ENCODE data around the gene C1R. TPM values are rescaled to one million over a fixed set of nuclear protein-coding genes. Genes with fewer than 3 reads are reported as not detected.
A peak's percentile ranks its signal among the peaks of the same experiment; 100 is the strongest.

Gene C1R
- total RNA-seq, result 1.7 and 2.0 TPM in 2 replicates

DNA sequence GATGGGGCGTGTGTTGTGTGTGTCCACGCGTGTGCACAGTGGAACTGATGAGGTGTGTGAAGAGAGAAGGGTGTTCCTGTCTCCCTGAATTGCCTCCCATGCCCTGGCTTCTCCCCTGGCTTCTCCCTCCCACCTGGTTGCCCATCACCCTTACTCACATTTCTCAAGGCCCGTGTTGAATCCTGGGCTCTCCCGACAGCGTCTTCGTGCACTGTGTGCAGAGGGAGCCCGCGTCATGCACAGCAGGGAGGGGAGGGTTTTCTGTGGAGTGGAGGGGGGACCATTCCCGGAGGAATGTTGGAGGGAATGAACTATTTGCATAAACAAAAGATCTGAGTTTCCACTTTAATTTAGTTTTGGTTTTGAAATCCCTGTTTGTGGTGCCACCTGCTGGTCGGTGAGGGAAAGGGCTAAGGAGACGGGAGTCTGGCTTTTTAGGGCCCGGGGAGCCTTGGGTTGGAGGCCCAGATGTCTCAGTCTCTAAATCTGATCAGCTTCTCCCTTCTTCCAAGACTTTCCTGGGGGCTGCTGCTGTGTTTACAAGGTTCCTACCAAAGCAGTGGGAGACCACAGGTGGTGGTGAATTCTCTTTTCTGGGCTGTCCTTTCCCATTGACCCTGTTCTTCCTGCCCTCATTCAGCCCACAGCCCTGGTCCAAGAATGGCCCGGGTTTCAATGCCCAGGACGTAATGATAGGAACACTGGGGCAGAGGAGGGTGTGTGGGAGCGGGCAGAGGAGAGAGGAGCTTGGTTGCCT is at the start of gene C1R:
TSS of gene C1R (minus strand) at position 217 of the 757 bp plus-strand sequence. CDS start at position 160, 57 bp downstream.
- Mint-ChIP-seq H3K27ac (peak within 1 kb of the TSS; percentile 0), H3K4me3 (peak within 1 kb of the TSS; percentile 80), H3K36me3 (ENCODE audit: low read depth) (no peaks in the 10 kb centered on the region), H3K9me3 (no peaks in the 10 kb centered on the region), H3K4me1 (ENCODE audit: low read depth) (peaks cover 8% of the 10 kb centered on the region), H3K27me3 (ENCODE audit: insufficient read depth) (peaks cover 6% of the 10 kb centered on the region)
- DNase-seq (ENCODE audit: low spot score), result peak; percentile 51
- intact Hi-C loops (cut with micrococcal nuclease), result loop anchor here (1.0 to 5.0 kb wide), 6 partner anchors 16 to 168 kb away; partner anchors contain the start of genes C12orf57, EMG1, LPCAT3 and PHB2

DNA sequence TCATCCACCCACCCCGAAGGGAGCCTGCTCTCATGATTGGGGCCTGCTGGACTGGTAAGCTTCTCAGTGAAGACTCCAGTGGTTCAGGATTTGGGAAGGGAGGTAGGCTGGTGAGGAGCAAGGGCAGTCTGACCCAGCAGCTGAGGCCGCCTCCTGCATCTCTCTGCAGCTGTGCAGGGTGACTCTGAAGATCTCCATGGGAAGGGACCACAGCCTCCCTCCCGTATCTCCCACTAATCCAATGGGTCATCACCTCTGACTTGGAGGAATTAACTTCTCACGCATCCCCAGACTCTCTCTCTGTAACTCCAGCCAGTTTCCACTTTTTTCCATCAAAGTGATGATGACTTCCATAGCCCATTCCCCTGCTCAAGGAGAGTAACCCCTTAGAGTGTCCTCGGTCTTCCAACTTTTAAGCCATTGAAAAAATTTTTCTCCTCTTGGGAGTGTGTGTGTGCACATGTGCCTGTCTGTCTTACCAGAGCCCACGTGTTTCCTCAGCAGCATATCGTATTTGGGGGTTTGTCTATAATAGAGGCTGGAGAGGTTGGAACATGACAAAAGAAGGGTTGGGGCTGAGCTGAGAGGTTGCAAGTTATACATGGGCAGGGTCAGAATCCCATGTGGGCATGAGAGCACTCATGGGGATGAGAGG is 49.2 kb upstream of the C1R start:
- intact Hi-C loops (cut with micrococcal nuclease), result loop anchor here (1.0 to 2.0 kb wide), 3 partner anchors 48 to 497 kb away; partner anchors contain the start of gene PEX5
- no peak for DNase-seq (ENCODE audit: low spot score)
- no peaks in the 10 kb centered on the region for H3K9me3 Mint-ChIP-seq
- no peak overlapping the region for H3K27ac Mint-ChIP-seq
- H3K4me3 Mint-ChIP-seq, result no peak overlapping the region
- H3K27me3 Mint-ChIP-seq (ENCODE audit: insufficient read depth), result no peaks in the 10 kb centered on the region
- H3K36me3 Mint-ChIP-seq (ENCODE audit: low read depth), result peaks cover 53% of the 10 kb centered on the region
- peaks cover 6% of the 10 kb centered on the region for H3K4me1 Mint-ChIP-seq (ENCODE audit: low read depth)

DNA sequence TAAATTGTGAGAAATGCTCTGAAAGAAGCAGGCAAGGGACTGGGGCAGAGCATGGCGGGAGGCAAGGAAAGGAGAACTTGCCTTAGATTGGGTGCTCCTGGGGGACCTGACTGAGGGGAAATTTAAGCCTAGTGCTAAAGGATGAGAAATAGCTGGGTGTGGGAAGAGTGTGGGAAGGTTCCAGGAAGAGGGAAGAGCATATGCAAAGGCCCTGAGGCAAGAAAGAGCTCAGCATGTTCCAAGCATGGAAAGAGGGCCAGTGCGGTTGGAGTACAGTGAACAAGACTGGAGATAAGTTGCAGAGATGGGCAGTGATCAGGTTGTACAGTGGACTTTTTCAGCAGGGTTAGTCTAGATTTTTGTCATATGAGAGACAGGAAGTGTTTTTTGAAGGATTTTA is 47.0 kb upstream of the C1R start:
- H3K9me3 Mint-ChIP-seq, result no peaks in the 10 kb centered on the region
- intact Hi-C loops (cut with micrococcal nuclease), result no loop called here
- no peak for DNase-seq (ENCODE audit: low spot score)
- no peak overlapping the region for H3K27ac Mint-ChIP-seq
- H3K4me3 Mint-ChIP-seq, result no peak overlapping the region
- H3K27me3 Mint-ChIP-seq (ENCODE audit: insufficient read depth), result no peaks in the 10 kb centered on the region
- peaks cover 6% of the 10 kb centered on the region for H3K4me1 Mint-ChIP-seq (ENCODE audit: low read depth)
- peaks cover 63% of the 10 kb centered on the region for H3K36me3 Mint-ChIP-seq (ENCODE audit: low read depth)

DNA sequence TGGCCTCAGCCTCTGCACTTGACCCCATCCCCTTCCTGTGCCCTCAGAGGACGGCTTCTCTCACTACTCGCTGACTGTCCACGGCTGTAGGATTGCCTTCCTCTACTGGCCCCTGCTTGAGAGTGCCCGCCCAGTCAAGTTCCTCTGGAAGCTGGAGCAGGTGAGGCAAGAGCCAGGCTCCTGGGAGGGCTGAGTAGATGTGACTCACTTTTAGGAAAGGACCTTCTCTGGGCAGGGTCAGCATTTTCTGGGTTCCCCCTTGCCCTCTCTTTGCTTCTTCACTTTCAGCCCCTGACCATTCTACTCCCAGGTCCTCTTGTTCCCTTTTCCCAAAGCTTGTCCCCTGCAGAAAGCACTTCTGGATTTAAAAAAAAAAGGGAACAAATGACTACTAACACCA is 45.7 kb upstream of the C1R start:
- Mint-ChIP-seq H3K36me3 (ENCODE audit: low read depth) (peaks cover 67% of the 10 kb centered on the region), H3K9me3 (no peaks in the 10 kb centered on the region), H3K27ac (no peak overlapping the region), H3K4me1 (ENCODE audit: low read depth) (peaks cover 7% of the 10 kb centered on the region), H3K4me3 (no peak overlapping the region), H3K27me3 (ENCODE audit: insufficient read depth) (no peaks in the 10 kb centered on the region)
- no peak for DNase-seq (ENCODE audit: low spot score)
- intact Hi-C loops (cut with micrococcal nuclease), result no loop called here

DNA sequence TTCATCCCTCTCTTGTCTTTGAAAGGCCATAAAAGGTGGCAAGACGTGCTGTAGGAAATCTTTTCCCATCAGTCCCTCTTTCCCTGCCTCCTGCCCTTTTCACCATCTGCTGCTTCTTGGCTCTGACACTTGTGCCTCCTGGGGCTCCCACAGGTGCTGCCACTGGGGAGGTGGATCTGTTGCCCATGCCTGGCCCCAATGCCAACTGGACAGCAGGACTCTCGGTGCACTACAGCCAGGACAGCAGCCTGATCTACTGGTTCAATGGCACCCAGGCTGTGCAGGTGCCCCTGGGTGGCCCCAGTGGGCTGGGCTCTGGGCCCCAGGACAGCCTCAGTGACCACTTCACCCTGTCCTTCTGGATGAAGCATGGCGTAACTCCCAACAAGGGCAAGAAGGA is 44.4 kb upstream of the C1R start:
- no peak overlapping the region for H3K27ac Mint-ChIP-seq
- H3K27me3 Mint-ChIP-seq (ENCODE audit: insufficient read depth), result no peaks in the 10 kb centered on the region
- peaks cover 63% of the 10 kb centered on the region for H3K36me3 Mint-ChIP-seq (ENCODE audit: low read depth)
- H3K4me1 Mint-ChIP-seq (ENCODE audit: low read depth), result peaks cover 20% of the 10 kb centered on the region
- no peaks in the 10 kb centered on the region for H3K9me3 Mint-ChIP-seq
- no peak for DNase-seq (ENCODE audit: low spot score)
- no peak overlapping the region for H3K4me3 Mint-ChIP-seq
- intact Hi-C loops (cut with micrococcal nuclease), result no loop called here

DNA sequence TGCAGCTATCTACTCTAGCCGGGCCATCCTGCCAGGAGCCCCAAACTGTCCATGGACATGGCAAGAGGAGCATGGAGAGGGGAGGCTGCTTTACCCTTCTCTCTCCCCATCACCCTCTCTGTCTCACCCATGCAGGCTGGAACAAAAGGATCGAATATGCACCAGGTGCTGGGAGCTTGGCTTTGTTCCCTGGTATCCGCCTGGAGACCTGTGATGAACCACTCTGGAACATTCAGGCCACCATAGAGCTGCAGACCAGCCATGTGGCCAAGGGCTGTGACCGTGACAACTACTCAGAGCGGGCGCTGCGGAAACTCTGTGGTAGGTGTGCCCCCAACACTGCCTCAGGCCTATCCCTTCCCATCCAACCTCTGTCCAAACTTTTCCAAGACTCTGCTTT is 43.8 kb upstream of the C1R start:
- H3K4me1 Mint-ChIP-seq (ENCODE audit: low read depth), result peaks cover 26% of the 10 kb centered on the region
- H3K9me3 Mint-ChIP-seq, result no peaks in the 10 kb centered on the region
- no peak overlapping the region for H3K4me3 Mint-ChIP-seq
- DNase-seq (ENCODE audit: low spot score), result no peak
- peaks cover 57% of the 10 kb centered on the region for H3K36me3 Mint-ChIP-seq (ENCODE audit: low read depth)
- intact Hi-C loops (cut with micrococcal nuclease), result no loop called here
- H3K27ac Mint-ChIP-seq, result no peak overlapping the region
- H3K27me3 Mint-ChIP-seq (ENCODE audit: insufficient read depth), result no peaks in the 10 kb centered on the region

DNA sequence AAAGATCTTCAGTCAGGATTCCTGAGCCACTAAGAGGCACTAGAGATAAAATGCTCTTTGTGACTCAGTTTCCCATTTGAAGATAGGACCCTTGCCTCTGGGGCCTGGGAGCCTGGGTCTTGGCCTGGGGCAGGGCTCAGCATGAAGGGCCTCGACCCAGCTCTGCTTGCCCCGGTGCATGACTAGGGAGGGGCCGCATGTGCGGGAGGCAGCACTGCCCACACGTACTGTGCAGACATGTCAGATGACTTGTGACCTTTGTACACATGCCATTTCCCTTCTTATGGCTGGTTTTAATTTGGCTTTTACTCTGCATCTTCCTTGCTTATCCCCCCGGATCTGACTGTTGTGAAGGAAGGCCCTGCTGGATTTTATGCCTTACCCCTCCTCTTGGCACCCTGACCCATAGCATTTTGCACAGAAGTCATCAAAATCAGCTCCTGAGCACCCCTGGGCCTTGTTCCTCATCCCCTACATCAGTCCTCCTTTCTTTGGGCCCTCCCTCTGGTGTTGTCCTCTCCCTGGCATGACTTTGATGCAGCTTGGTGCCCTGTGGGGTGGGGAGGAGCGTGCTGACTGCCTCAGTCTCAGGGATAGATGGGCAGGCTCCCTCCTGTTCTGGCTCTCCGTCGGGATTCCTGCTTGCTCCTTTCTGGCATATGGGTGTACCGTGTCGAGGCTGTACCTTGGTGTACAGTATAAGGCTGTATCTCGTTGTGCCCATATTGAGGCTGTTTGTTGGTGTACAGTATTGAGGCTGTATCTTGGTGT is 42.3 kb upstream of the C1R start:
- H3K36me3 Mint-ChIP-seq (ENCODE audit: low read depth), result peaks cover 52% of the 10 kb centered on the region
- H3K9me3 Mint-ChIP-seq, result no peaks in the 10 kb centered on the region
- peaks cover 33% of the 10 kb centered on the region for H3K4me1 Mint-ChIP-seq (ENCODE audit: low read depth)
- intact Hi-C loops (cut with micrococcal nuclease), result loop anchor here (5.0 kb wide), 1 partner anchor 642 kb away; the partner anchor contains the start of genes MRPL51 and NCAPD2
- no peak overlapping the region for H3K4me3 Mint-ChIP-seq
- no peak for DNase-seq (ENCODE audit: low spot score)
- peak overlapping the region; percentile 15 for H3K27ac Mint-ChIP-seq
- no peaks in the 10 kb centered on the region for H3K27me3 Mint-ChIP-seq (ENCODE audit: insufficient read depth)

DNA sequence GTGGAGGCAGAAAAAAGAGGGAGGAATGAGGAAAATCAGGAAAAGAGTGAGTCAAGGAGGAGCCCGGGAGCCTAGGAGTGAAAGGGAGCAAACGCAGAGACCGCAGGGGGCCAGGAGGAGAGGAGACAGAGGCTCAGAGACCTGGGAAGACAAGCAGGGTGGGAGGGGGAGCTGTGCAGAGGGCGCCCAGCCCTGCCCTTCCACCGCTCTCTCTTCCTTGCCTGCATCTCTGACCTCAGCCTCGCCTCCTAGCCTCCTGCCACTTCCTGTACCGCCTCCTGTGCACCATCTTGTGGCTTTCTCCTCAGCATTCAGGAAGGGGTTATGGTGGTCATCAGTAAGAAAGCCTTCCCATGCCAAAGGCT is 39.2 kb upstream of the C1R start:
- H3K4me3 Mint-ChIP-seq, result peak overlapping the region; percentile 96
- H3K9me3 Mint-ChIP-seq, result no peaks in the 10 kb centered on the region
- H3K4me1 Mint-ChIP-seq (ENCODE audit: low read depth), result peaks cover 37% of the 10 kb centered on the region
- no peaks in the 10 kb centered on the region for H3K27me3 Mint-ChIP-seq (ENCODE audit: insufficient read depth)
- peak; percentile 30 for DNase-seq (ENCODE audit: low spot score)
- intact Hi-C loops (cut with micrococcal nuclease), result loop anchor here (1.0 to 5.0 kb wide), 2 partner anchors 18 to 639 kb away; partner anchors contain the start of genes MRPL51 and NCAPD2
- H3K36me3 Mint-ChIP-seq (ENCODE audit: low read depth), result peaks cover 34% of the 10 kb centered on the region
- H3K27ac Mint-ChIP-seq, result peak overlapping the region; percentile 91

DNA sequence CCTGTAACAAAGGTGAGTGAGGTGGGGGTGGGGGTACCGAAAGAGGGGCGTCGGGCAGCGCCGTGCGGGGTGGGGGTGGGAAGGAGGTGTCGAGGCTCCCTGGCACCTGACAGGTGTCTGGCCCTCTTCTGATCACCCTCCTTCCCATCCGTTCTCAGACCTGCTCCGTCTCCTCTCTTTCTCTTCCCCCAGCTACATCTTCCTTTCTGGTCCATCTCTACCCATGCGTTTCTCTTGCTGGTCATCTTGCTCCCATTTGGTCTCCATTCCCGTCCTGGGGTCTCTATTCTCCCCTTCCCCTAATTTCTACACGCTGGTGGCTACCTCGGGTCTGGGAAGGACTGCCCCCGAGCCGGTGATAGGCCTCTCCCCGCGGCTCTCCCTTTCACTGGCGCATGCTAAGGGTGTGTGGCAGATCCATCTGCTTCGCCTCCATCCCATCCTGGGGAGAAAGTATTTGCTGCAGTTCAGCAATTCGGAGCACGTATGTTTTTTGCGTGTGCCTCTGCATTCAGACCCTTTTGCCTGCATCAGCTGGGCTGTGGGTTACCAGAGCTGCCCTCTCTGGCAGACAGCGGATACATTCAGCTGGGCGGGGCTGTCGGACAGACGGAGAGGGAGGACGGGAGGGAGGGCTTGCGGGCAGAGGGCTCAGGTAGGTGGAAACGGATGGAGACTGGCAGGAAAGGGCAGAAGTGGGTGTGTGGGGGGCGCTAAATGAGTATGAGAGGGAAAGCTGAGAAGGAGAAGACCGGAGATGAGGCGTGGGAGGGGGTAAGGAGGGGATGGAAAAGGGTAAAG is 38.7 kb upstream of the C1R start:
- Mint-ChIP-seq H3K27me3 (ENCODE audit: insufficient read depth) (no peaks in the 10 kb centered on the region), H3K4me3 (peak overlapping the region; percentile 96), H3K4me1 (ENCODE audit: low read depth) (peaks cover 37% of the 10 kb centered on the region), H3K27ac (peak overlapping the region; percentile 91), H3K36me3 (ENCODE audit: low read depth) (peaks cover 33% of the 10 kb centered on the region), H3K9me3 (no peaks in the 10 kb centered on the region)
- intact Hi-C loops (cut with micrococcal nuclease), result loop anchor here (1.0 to 5.0 kb wide), 5 partner anchors 18 to 639 kb away; partner anchors contain the start of genes C1RL, LPCAT3, MRPL51 and NCAPD2
- peak; percentile 48 for DNase-seq (ENCODE audit: low spot score)

DNA sequence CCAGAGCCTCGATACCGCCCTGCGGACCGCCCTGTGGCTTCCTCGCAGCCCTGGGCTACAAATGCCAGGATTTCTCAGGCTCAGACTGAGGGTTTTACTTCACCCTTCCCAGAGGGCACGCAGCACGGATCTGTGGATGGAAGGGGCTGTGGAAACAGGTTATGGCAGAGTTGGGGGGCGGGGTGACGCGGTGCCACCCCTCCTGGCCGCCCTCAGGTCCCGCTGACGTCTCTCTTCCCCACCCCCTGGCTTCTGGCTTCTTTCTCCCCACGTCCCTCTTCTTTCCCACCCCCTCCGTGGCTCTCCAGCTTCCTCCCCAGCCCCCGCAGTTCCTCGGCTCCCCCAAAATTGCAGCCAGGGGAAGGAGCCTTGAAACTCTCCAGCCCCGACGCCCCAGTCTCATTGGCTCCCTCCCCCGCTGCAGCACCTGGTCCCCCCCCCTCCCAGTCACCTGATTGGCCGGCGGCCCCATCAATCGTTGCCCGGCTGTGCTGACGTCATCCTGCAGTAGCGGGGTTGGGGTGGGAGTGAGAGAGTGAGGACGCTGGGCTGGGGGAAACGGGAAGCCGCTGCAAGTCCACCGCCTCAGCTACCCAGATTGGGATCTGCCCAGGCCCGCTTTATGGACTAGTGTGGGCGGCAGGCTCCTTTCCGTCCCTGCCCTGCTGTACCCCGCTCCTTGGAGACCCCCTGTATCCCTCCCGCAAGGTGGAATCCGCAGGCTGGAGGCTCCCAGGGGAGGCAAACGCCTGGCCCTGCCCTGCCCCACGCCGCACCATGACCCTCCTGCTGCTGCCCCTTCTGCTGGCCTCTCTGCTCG is 37.8 kb upstream of the C1R start, which contains the start of gene CLSTN3:
TSS of gene CLSTN3 (plus strand) at position 500 of the 820 bp plus-strand sequence. CDS start at position 778, 278 bp downstream.
- H3K9me3 Mint-ChIP-seq, result no peaks in the 10 kb centered on the region
- H3K27ac Mint-ChIP-seq, result peak within 1 kb of the TSS; percentile 91
- intact Hi-C loops (cut with micrococcal nuclease), result loop anchor here (1.0 to 5.0 kb wide), 4 partner anchors 21 to 638 kb away; partner anchors contain the start of genes C1RL, LPCAT3, MRPL51 and NCAPD2
- H3K36me3 Mint-ChIP-seq (ENCODE audit: low read depth), result peaks cover 28% of the 10 kb centered on the region
- peaks cover 37% of the 10 kb centered on the region for H3K4me1 Mint-ChIP-seq (ENCODE audit: low read depth)
- H3K4me3 Mint-ChIP-seq, result peak within 1 kb of the TSS; percentile 96
- DNase-seq (ENCODE audit: low spot score), result peak; percentile 84
- H3K27me3 Mint-ChIP-seq (ENCODE audit: insufficient read depth), result no peaks in the 10 kb centered on the region

DNA sequence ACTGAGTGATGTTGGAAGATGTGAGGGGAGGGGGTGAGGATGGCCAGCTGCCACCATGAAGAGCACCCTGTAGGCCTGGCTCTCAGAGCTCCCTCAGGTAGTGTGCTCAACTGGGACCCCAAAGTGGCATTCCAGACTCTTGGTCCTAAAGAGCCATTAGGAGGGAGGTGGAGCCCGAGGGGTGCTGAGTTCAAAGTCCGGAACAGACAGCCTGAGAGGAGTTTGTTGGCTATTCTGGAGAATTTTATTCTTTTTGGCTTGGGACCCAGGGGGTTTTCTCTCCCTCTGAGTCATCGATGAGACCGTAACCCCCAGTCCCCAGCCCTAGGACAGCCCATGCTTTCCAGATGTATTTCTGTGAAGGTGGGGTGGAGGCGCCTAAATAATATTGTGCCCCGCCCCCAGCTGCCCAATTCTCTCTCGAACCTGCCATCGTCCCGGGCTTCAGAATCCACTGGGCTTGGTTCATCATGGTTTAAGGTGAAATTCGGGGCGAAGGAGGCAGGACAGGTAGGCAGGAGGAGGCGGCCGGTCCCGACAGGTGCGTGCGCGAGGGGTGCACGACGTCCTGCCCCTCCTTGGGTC is 37.1 kb upstream of the C1R start:
- H3K4me3 Mint-ChIP-seq, result peak overlapping the region; percentile 96
- intact Hi-C loops (cut with micrococcal nuclease), result no loop called here
- peaks cover 23% of the 10 kb centered on the region for H3K36me3 Mint-ChIP-seq (ENCODE audit: low read depth)
- H3K27me3 Mint-ChIP-seq (ENCODE audit: insufficient read depth), result no peaks in the 10 kb centered on the region
- H3K27ac Mint-ChIP-seq, result peak overlapping the region; percentile 91
- DNase-seq (ENCODE audit: low spot score), result no peak
- peaks cover 37% of the 10 kb centered on the region for H3K4me1 Mint-ChIP-seq (ENCODE audit: low read depth)
- H3K9me3 Mint-ChIP-seq, result no peaks in the 10 kb centered on the region

Measured in activated T-helper 1 cell treated with anti-CD3 and anti-CD28 coated beads, Interleukin-12 subunit alpha, Interleukin-12 subunit beta, Interleukin-2, Interleukin-4 antibody, amounts not matched to agents 30 ng/mL and 10 ng/mL and 1 ng/mL, durations not matched to agents 14 hours and 24 hours and 36 hours (primary cell).